Measurements from ENCODE around the gene SYCE3.

SYCE3 gene

GRCh38 chr22:50569041-50569459 is 6.3 kb upstream of the SYCE3 start:
- no peak for DNase-seq
- Histone ChIP-seq H3K79me2 (ENCODE audit: control insufficient read depth, insufficient read depth, low read length, poor library complexity) (no peaks in the 10 kb centered on the region), H3K4me1 (ENCODE audit: control insufficient read depth in 1 of 2, insufficient read depth in 2 of 2, low read length in 2 of 2) (no peaks in the 10 kb centered on the region), H2BK5ac (ENCODE audit: low read depth, low read length, poor library complexity) (no peak overlapping the region), H3K9ac (ENCODE audit: low read length) (no peak overlapping the region), H3K4ac (ENCODE audit: low read depth, low read length) (no peak overlapping the region), H2AFZ (ENCODE audit: insufficient read depth, low read length, poor library complexity) (no peak overlapping the region), H4K8ac (ENCODE audit: low read depth, low read length) (no peak overlapping the region), H3K9me3 (ENCODE audit: insufficient read depth, low read depth, low read length) (peaks cover 2% of the 10 kb centered on the region), H3K4me2 (ENCODE audit: low read length) (no peak overlapping the region), H3K23ac (ENCODE audit: low read length) (no peak overlapping the region), H3K36me3 (ENCODE audit: control insufficient read depth in 1 of 2, insufficient read depth in 2 of 2, low read length in 2 of 2) (peaks cover 57 to 60% of the 10 kb centered on the region in 2 experiments), H3K14ac (ENCODE audit: low read length) (no peak overlapping the region), H4K91ac (ENCODE audit: low read depth, low read length) (no peak overlapping the region), H4K12ac (ENCODE audit: low read depth, low read length) (no peak overlapping the region), H3K18ac (ENCODE audit: low read length) (no peak overlapping the region), H3K27ac (ENCODE audit: low read depth, low read length) (no peak overlapping the region), H3K4me3 (ENCODE audit: low read depth, low read length) (no peak overlapping the region), H2BK12ac (ENCODE audit: low read length) (no peak overlapping the region), H3K27me3 (ENCODE audit: insufficient read depth, low read length) (no peaks in the 10 kb centered on the region), H2BK120ac (ENCODE audit: insufficient read depth, low read length, poor library complexity) (no peak overlapping the region), H2AK5ac (ENCODE audit: low read length) (no peak overlapping the region), H3K79me1 (ENCODE audit: low read length) (no peaks in the 10 kb centered on the region)
- no CpG with 5 or more reads among the region's 8 CpGs for WGBS (ENCODE audit: extremely low coverage, insufficient coverage, insufficient read length)

- H2BK12ac ChIP-seq (ENCODE audit: low read length), result no peak overlapping the region
- no CpG with 5 or more reads among the region's 7 CpGs for WGBS (ENCODE audit: extremely low coverage, insufficient coverage, insufficient read length)
Measured at GRCh38 chr22:50568626-50569025, 5.9 kb upstream of the SYCE3 start.

GRCh38 chr22:50567721-50568252 is 5.1 kb upstream of the SYCE3 start:
- Histone ChIP-seq H4K91ac (ENCODE audit: low read depth, low read length) (no peak overlapping the region), H3K4ac (ENCODE audit: low read depth, low read length) (no peak overlapping the region), H4K12ac (ENCODE audit: low read depth, low read length) (no peak overlapping the region), H3K23ac (ENCODE audit: low read length) (no peak overlapping the region), H3K9me3 (ENCODE audit: insufficient read depth, low read depth, low read length) (peaks cover 2% of the 10 kb centered on the region), H3K9ac (ENCODE audit: low read length) (no peak overlapping the region), H3K36me3 (ENCODE audit: control insufficient read depth in 1 of 2, insufficient read depth in 2 of 2, low read length in 2 of 2) (peaks cover 45 to 48% of the 10 kb centered on the region in 2 experiments), H3K18ac (ENCODE audit: low read length) (no peak overlapping the region), H3K27me3 (ENCODE audit: insufficient read depth, low read length) (no peaks in the 10 kb centered on the region), H3K4me1 (ENCODE audit: control insufficient read depth in 1 of 2, insufficient read depth in 2 of 2, low read length in 2 of 2) (peaks cover 5 to 8% of the 10 kb centered on the region in 2 experiments), H4K8ac (ENCODE audit: low read depth, low read length) (no peak overlapping the region), H3K4me2 (ENCODE audit: low read length) (no peak overlapping the region), H3K14ac (ENCODE audit: low read length) (no peak overlapping the region), H3K79me1 (ENCODE audit: low read length) (no peaks in the 10 kb centered on the region), H2BK5ac (ENCODE audit: low read depth, low read length, poor library complexity) (no peak overlapping the region), H2AFZ (ENCODE audit: insufficient read depth, low read length, poor library complexity) (no peak overlapping the region), H2BK120ac (ENCODE audit: insufficient read depth, low read length, poor library complexity) (no peak overlapping the region), H3K79me2 (ENCODE audit: control insufficient read depth, insufficient read depth, low read length, poor library complexity) (no peaks in the 10 kb centered on the region), H2AK5ac (ENCODE audit: low read length) (no peak overlapping the region), H3K4me3 (ENCODE audit: low read depth, low read length) (no peak overlapping the region), H3K27ac (ENCODE audit: low read depth, low read length) (no peak overlapping the region), H2BK12ac (ENCODE audit: low read length) (no peak overlapping the region)
- no peak for DNase-seq
- WGBS (ENCODE audit: extremely low coverage, insufficient coverage, insufficient read length), result no CpG with 5 or more reads among the region's 7 CpGs

More at GRCh38 chr22:50568626-50569025, 5.9 kb upstream of the SYCE3 start:
- peaks cover 53 to 56% of the 10 kb centered on the region in 2 experiments for H3K36me3 ChIP-seq (ENCODE audit: control insufficient read depth in 1 of 2, insufficient read depth in 2 of 2, low read length in 2 of 2)
- peaks cover 2% of the 10 kb centered on the region for H3K9me3 ChIP-seq (ENCODE audit: insufficient read depth, low read depth, low read length)
- H2BK120ac ChIP-seq (ENCODE audit: insufficient read depth, low read length, poor library complexity), result no peak overlapping the region
- H3K9ac ChIP-seq (ENCODE audit: low read length), result no peak overlapping the region
- H2BK5ac ChIP-seq (ENCODE audit: low read depth, low read length, poor library complexity), result no peak overlapping the region
- H3K14ac ChIP-seq (ENCODE audit: low read length), result no peak overlapping the region
- peak; percentile 73 to 76 for DNase-seq
- H2AK5ac ChIP-seq (ENCODE audit: low read length), result no peak overlapping the region
- no peak overlapping the region for H2AFZ ChIP-seq (ENCODE audit: insufficient read depth, low read length, poor library complexity)
- H4K8ac ChIP-seq (ENCODE audit: low read depth, low read length), result no peak overlapping the region
- no peak overlapping the region for H3K23ac ChIP-seq (ENCODE audit: low read length)
- no peaks in the 10 kb centered on the region for H3K27me3 ChIP-seq (ENCODE audit: insufficient read depth, low read length)
- H3K18ac ChIP-seq (ENCODE audit: low read length), result no peak overlapping the region
- H3K4me2 ChIP-seq (ENCODE audit: low read length), result no peak overlapping the region
- H4K12ac ChIP-seq (ENCODE audit: low read depth, low read length), result no peak overlapping the region
- no peak overlapping the region for H3K4ac ChIP-seq (ENCODE audit: low read depth, low read length)
- H3K4me1 ChIP-seq (ENCODE audit: control insufficient read depth in 1 of 2, insufficient read depth in 2 of 2, low read length in 2 of 2), result peaks cover 0 to 2% of the 10 kb centered on the region in 2 experiments
- H3K27ac ChIP-seq (ENCODE audit: low read depth, low read length), result no peak overlapping the region
- no peak overlapping the region for H4K91ac ChIP-seq (ENCODE audit: low read depth, low read length)
- H3K79me1 ChIP-seq (ENCODE audit: low read length), result no peaks in the 10 kb centered on the region
- no peaks in the 10 kb centered on the region for H3K79me2 ChIP-seq (ENCODE audit: control insufficient read depth, insufficient read depth, low read length, poor library complexity)
- no peak overlapping the region for H3K4me3 ChIP-seq (ENCODE audit: low read depth, low read length)

- Histone ChIP-seq H3K27ac (ENCODE audit: low read depth, low read length) (no peak overlapping the region), H2AFZ (ENCODE audit: insufficient read depth, low read length, poor library complexity) (no peak overlapping the region), H3K4me3 (ENCODE audit: low read depth, low read length) (no peak overlapping the region), H3K27me3 (ENCODE audit: insufficient read depth, low read length) (no peaks in the 10 kb centered on the region), H3K79me2 (ENCODE audit: control insufficient read depth, insufficient read depth, low read length, poor library complexity) (no peaks in the 10 kb centered on the region), H2BK120ac (ENCODE audit: insufficient read depth, low read length, poor library complexity) (no peak overlapping the region), H2BK5ac (ENCODE audit: low read depth, low read length, poor library complexity) (no peak overlapping the region), H3K4me2 (ENCODE audit: low read length) (no peak overlapping the region), H3K18ac (ENCODE audit: low read length) (no peak overlapping the region), H3K79me1 (ENCODE audit: low read length) (peaks cover 1% of the 10 kb centered on the region), H3K9me3 (ENCODE audit: insufficient read depth, low read depth, low read length) (no peaks in the 10 kb centered on the region), H3K4me1 (ENCODE audit: control insufficient read depth in 1 of 2, insufficient read depth in 2 of 2, low read length in 2 of 2) (peaks cover 5 to 8% of the 10 kb centered on the region in 2 experiments), H4K91ac (ENCODE audit: low read depth, low read length) (no peak overlapping the region), H3K9ac (ENCODE audit: low read length) (no peak overlapping the region), H3K14ac (ENCODE audit: low read length) (no peak overlapping the region), H3K23ac (ENCODE audit: low read length) (no peak overlapping the region), H4K8ac (ENCODE audit: low read depth, low read length) (no peak overlapping the region), H3K4ac (ENCODE audit: low read depth, low read length) (no peak overlapping the region), H2AK5ac (ENCODE audit: low read length) (no peak overlapping the region), H2BK12ac (ENCODE audit: low read length) (no peak overlapping the region), H4K12ac (ENCODE audit: low read depth, low read length) (no peak overlapping the region), H3K36me3 (ENCODE audit: control insufficient read depth in 1 of 2, insufficient read depth in 2 of 2, low read length in 2 of 2) (peaks cover 12 to 14% of the 10 kb centered on the region in 2 experiments)
- no CpG with 5 or more reads among the region's 11 CpGs for WGBS (ENCODE audit: extremely low coverage, insufficient coverage, insufficient read length)
- peak; percentile 79 to 81 for DNase-seq
Measured at GRCh38 chr22:50564289-50564688, 1.6 kb upstream of the SYCE3 start.

All from trophoblast cell (in vitro differentiated cells and primary cell).